Measurements from ENCODE around the gene PRKACA. TPM values are rescaled to one million over a fixed set of nuclear protein-coding genes. Genes with fewer than 3 reads are reported as not detected.
A peak's percentile ranks its signal among the peaks of the same experiment; 100 is the strongest.

The PRKACA gene
- total and polyA plus RNA-seq, 10 of the 15 experiments (the other 5 are each of a cell fraction or from before 2014, with no cell fraction given) = 0.53 to 68.5 (median 11.2) TPM

DNA sequence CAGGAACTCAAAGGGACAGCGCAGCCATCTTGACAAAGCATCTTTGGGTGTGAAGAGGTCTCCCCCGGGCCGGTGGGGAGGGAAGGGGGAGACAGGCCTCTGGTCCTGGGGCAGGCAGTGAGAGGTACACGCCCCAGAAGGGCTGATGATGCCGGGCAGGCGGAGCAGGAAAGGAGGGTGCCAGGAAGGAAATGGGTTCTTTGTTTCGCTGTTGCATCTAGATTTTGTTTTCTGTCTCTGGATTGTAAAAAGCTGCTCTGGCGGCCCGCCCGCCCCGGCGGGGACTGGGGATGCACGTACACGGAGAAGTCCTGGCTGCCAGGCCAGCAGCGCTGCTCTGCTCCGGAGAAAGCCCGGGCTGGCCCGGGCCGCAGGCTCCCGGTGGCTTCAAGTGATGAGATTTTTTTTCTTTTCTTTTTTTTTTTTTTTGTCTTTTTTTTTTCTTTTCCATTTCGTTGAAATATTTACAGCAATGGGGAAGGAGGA is 32.0 kb upstream of the PRKACA start:
- no peaks in the 10 kb centered on the region for H4K20me1 ChIP-seq (ENCODE audit: control insufficient read depth, insufficient read depth)
- TF ChIP-seq BACH1 (IDR thresholded peaks at IDR 0.05; ENCODE audit: borderline replicate concordance) = no peak
- no peak for TF ChIP-seq JUNB (IDR thresholded peaks at IDR 0.05)
- no peak for TF ChIP-seq MTA3 (IDR thresholded peaks at IDR 0.05; ENCODE audit: borderline replicate concordance, low read length)
- no peak for TF ChIP-seq ZSCAN29 (IDR thresholded peaks at IDR 0.05)
- no peak for TF ChIP-seq EED (IDR thresholded peaks at IDR 0.05; ENCODE audit: low read depth)
- TF ChIP-seq HCFC1 (IDR thresholded peaks at IDR 0.05; ENCODE audit: low read length) = no peak
- TF ChIP-seq, protein P1, sequence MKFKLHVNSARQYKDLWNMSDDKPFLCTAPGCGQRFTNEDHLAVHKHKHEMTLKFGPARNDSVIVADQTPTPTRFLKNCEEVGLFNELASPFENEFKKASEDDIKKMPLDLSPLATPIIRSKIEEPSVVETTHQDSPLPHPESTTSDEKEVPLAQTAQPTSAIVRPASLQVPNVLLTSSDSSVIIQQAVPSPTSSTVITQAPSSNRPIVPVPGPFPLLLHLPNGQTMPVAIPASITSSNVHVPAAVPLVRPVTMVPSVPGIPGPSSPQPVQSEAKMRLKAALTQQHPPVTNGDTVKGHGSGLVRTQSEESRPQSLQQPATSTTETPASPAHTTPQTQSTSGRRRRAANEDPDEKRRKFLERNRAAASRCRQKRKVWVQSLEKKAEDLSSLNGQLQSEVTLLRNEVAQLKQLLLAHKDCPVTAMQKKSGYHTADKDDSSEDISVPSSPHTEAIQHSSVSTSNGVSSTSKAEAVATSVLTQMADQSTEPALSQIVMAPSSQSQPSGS (IDR thresholded peaks at IDR 0.05; ENCODE audit: low read length) = no peak
- peaks cover 6% of the 10 kb centered on the region; the same call in 1 of the 2 replicates for H3K4me1 ChIP-seq (ENCODE audit: control insufficient read depth, insufficient read depth, low read length)
- in situ Hi-C loops (cut with MboI) (no loop called here), intact Hi-C loops (cut with micrococcal nuclease; ENCODE audit: unreplicated experiment) (no loop called here)
- DNase-seq (ENCODE audit: low read depth, low spot score) (no peak), ATAC-seq (no peak), FAIRE-seq (no peak)
- ChIA-PET RAD21 (ENCODE audit: unreplicated experiment) (no interaction called here), SMC1A (ENCODE audit: uncharacterized antibody, unreplicated experiment) (no interaction called here), CTCF (no interaction called here), POLR2A (no interaction called here)
- peak overlapping the region; percentile 54 for H2AFZ ChIP-seq (ENCODE audit: control insufficient read depth, low read depth, low read length)
- no peaks in the 10 kb centered on the region for H3K27me3 ChIP-seq (replicated peaks in 1 of 2; ENCODE audit: control insufficient read depth in 2 of 2, insufficient read depth in 2 of 2, low read length in 1 of 2)
- H3K27ac ChIP-seq (ENCODE audit: control insufficient read depth, insufficient read depth) = no peak overlapping the region
- peak overlapping the region; percentile 38; the same call in 1 of the 2 replicates for H3K9ac ChIP-seq (ENCODE audit: control insufficient read depth, insufficient read depth, low read length)
- no TSS peak for BruUV-seq (replicated peaks)
- H3K4me3 ChIP-seq = no peak overlapping the region
- H3K79me2 ChIP-seq (ENCODE audit: control insufficient read depth, insufficient read depth, low read length) = no peaks in the 10 kb centered on the region
- H3K9me3 ChIP-seq (replicated peaks; ENCODE audit: control insufficient read depth, insufficient read depth, low read length) = no peaks in the 10 kb centered on the region
- no peaks in the 10 kb centered on the region for H3K36me3 ChIP-seq (ENCODE audit: control insufficient read depth in 2 of 2, insufficient read depth in 2 of 2, low read length in 1 of 2)
- H3K4me2 ChIP-seq (ENCODE audit: control insufficient read depth, insufficient read depth) = peak overlapping the region; percentile 59
- 21% methylated on average over 21 of the region's 21 CpGs for WGBS (ENCODE audit: insufficient coverage, insufficient replicate concordance, low lambda C conversion rate, missing lambda C conversion rate)

Data from GM12878 (cell line).